SU-DHL-6 (cell line): ENCODE measurements around the gene OR5H6.

Experiments used
- H2AFZ ChIP-seq: fragments of 200-600 bp; sonication (generic); 2 replicates; pipeline ENCODE4 v1.6.1; 2014; ENCODE audit warnings: low read depth, mild to moderate bottlenecking, moderate library complexity, mixed read lengths, antibody characterized with exemption, low read length; ENCODE audit not compliant: severe bottlenecking
- H3F3A ChIP-seq: fragments of 200-600 bp; shearing (Covaris generic); 2 replicates; pipeline ENCODE4 v1.6.0; 2016; ENCODE audit warnings: antibody characterized with exemption, mild to moderate bottlenecking; ENCODE audit not compliant: insufficient read depth
- H3K27ac ChIP-seq: fragments of 200-600 bp; sonication (generic); 2 replicates; pipeline ENCODE4 v1.5.1; 2016; ENCODE audit warnings: low read depth, mild to moderate bottlenecking, low read length, moderate library complexity, mixed read lengths
- H3K27me3 ChIP-seq: fragments of 200-600 bp; sonication (generic), shearing (Covaris generic); 2 replicates; pipeline ENCODE4 v1.6.0; 2014; ENCODE audit warnings: mild to moderate bottlenecking, low read length
- H3K36me3 ChIP-seq: fragments of 200-600 bp; sonication (generic); 2 replicates; pipeline ENCODE4 v1.6.1; 2014; ENCODE audit warnings: mild to moderate bottlenecking, low read length, mixed read lengths
- H3K4me2 ChIP-seq: fragments of 300-600, 200-600 bp; shearing (Covaris generic), sonication (generic); 2 replicates; pipeline ENCODE4 v1.6.0; 2014; ENCODE audit warnings: low read length, low read depth, mild to moderate bottlenecking; ENCODE audit not compliant: poor library complexity, severe bottlenecking
- H3K4me3 ChIP-seq: fragments of 200-600 bp; sonication (generic); 2 replicates; pipeline ENCODE4 v1.5.1; 2014; ENCODE audit warnings: antibody characterized with exemption, low read length, mild to moderate bottlenecking, mixed read lengths; ENCODE audit not compliant: insufficient read depth, poor library complexity, severe bottlenecking
- H3K79me2 ChIP-seq: fragments of 200-600 bp; sonication (generic); 2 replicates; pipeline ENCODE4 v1.6.1; 2014; ENCODE audit warnings: mild to moderate bottlenecking, low read length, moderate library complexity; ENCODE audit not compliant: insufficient read depth
- H3K9ac ChIP-seq: fragments of 200-600 bp; sonication (generic); 2 replicates; pipeline ENCODE4 v1.7.0; 2014; ENCODE audit warnings: mild to moderate bottlenecking, low read length
- H3K9me2 ChIP-seq: fragments of 200-600 bp; sonication (generic); replicated peaks from 2 replicates; pipeline ENCODE4 v1.6.1; 2014; ENCODE audit warnings: low read length; ENCODE audit not compliant: insufficient read depth
- H3K9me3 ChIP-seq: fragments of 200-600 bp; sonication (generic); 2 replicates; pipeline ENCODE4 v1.6.1; 2014; ENCODE audit warnings: low read length, mixed read lengths; ENCODE audit not compliant: insufficient read depth
- H4K20me1 ChIP-seq: fragments of 200-600 bp; sonication (generic); 2 replicates; pipeline ENCODE4 v1.6.1; 2014; ENCODE audit warnings: low read depth, mild to moderate bottlenecking, antibody characterized with exemption, low read length, moderate library complexity, mixed read lengths
- EZH2phosphoT487 ChIP-seq: fragments of 200-600 bp; sonication (generic), shearing (Covaris generic); conservative IDR thresholded peaks from 2 replicates; pipeline ENCODE4 v1.6.1; 2018; ENCODE audit warnings: mild to moderate bottlenecking, antibody characterized with exemption, low read length, moderate library complexity, mixed read lengths
- TF ChIP-seq, protein P1 (sequence below): fragments of 200-600 bp; sonication (generic); IDR thresholded peaks from one replicate; pipeline ENCODE4 v1.5.1; 2017; ENCODE audit warnings: antibody characterized with exemption, mild to moderate bottlenecking, low read length, moderate library complexity; ENCODE audit not compliant: insufficient read depth, poor library complexity, severe bottlenecking

OR5H6 gene

DNA sequence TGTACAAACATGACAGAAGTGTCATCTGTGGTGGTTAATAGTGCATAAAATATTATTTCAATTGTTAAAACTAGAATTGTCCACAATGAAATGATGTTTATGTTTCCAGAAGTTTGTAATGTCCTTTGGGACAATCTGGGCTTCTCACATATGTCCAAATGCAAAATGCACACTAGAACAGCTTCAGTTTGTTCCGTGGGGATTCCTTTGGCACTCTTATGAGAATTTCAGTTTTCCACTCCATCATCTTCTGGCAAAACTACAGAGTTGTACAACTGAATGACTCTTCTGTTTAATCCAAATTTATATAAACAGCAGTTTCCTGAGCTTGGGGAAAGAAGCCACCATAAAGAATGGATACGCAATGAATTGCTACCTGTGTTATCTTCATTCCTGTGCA is 2.0 kb upstream of the OR5H6 start:
- Histone ChIP-seq H3K4me3 (no peak overlapping the region), H2AFZ (no peak overlapping the region), H3K79me2 (no peaks in the 10 kb centered on the region), H3K36me3 (no peaks in the 10 kb centered on the region), H3K9me3 (no peaks in the 10 kb centered on the region), H3K9me2 (no peaks in the 10 kb centered on the region), H3K27ac (no peak overlapping the region), H3K9ac (no peak overlapping the region), H3K27me3 (no peaks in the 10 kb centered on the region), H3K4me2 (no peak overlapping the region), H3F3A (no peaks in the 10 kb centered on the region), H4K20me1 (no peaks in the 10 kb centered on the region)
- TF ChIP-seq EZH2phosphoT487 = no peak
- TF ChIP-seq, protein P1, sequence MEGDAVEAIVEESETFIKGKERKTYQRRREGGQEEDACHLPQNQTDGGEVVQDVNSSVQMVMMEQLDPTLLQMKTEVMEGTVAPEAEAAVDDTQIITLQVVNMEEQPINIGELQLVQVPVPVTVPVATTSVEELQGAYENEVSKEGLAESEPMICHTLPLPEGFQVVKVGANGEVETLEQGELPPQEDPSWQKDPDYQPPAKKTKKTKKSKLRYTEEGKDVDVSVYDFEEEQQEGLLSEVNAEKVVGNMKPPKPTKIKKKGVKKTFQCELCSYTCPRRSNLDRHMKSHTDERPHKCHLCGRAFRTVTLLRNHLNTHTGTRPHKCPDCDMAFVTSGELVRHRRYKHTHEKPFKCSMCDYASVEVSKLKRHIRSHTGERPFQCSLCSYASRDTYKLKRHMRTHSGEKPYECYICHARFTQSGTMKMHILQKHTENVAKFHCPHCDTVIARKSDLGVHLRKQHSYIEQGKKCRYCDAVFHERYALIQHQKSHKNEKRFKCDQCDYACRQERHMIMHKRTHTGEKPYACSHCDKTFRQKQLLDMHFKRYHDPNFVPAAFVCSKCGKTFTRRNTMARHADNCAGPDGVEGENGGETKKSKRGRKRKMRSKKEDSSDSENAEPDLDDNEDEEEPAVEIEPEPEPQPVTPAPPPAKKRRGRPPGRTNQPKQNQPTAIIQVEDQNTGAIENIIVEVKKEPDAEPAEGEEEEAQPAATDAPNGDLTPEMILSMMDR = no peak

DNA sequence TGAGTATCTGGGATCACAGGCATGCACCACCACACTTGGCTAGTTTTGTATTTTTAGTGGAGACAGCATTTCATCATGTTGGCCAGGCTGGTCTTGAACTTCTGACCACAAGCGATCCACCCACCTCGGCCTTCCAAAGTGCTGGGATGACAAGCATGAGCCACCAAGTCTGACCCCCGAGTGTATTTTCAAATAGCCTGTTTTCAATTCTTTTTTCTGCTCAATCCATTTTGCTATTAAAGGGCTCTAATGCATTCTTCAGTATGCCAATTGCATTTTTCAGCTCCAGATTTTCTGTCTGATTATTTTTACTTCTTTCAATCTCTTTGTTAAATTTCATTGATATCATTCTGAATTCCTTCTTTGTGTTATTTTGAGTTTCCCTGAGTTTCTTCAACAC is 5.8 kb downstream of the OR5H6 start:
- H4K20me1 ChIP-seq = no peaks in the 10 kb centered on the region
- H3K9me3 ChIP-seq = no peaks in the 10 kb centered on the region
- H3K27me3 ChIP-seq = no peaks in the 10 kb centered on the region
- no peaks in the 10 kb centered on the region for H3K9me2 ChIP-seq
- H3K36me3 ChIP-seq = no peaks in the 10 kb centered on the region
- H3K4me3 ChIP-seq = no peak overlapping the region
- H3K9ac ChIP-seq = no peak overlapping the region
- H3F3A ChIP-seq = no peaks in the 10 kb centered on the region
- no peak overlapping the region for H2AFZ ChIP-seq
- H3K27ac ChIP-seq = no peak overlapping the region
- no peak for TF ChIP-seq EZH2phosphoT487
- TF ChIP-seq, protein P1 = no peak
- no peak overlapping the region for H3K4me2 ChIP-seq
- H3K79me2 ChIP-seq = no peaks in the 10 kb centered on the region

DNA sequence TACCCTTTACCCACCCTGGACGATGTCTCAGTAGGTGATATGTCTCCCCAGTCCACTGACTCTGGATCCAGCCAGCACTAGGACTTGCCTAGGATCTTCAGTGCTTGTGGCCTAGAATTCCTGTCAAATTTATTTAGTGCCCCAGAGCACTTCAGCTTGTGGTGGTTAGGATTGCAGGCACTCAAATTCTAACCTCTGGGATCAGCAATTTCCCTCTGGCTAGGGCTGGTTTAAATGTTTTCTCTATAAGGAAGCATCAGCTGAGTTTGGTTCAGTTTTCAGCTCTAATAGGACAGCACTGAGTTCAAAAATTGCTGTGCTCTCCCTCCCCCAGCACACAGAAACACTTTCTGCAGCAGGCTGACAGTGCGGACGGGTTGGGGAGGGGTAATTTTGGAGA is 8.1 kb downstream of the OR5H6 start:
- H4K20me1 ChIP-seq = no peaks in the 10 kb centered on the region
- no peaks in the 10 kb centered on the region for H3K9me3 ChIP-seq
- TF ChIP-seq EZH2phosphoT487 = no peak
- TF ChIP-seq, protein P1 = no peak
- H3K36me3 ChIP-seq = no peaks in the 10 kb centered on the region
- no peaks in the 10 kb centered on the region for H3K9me2 ChIP-seq
- no peak overlapping the region for H3K4me3 ChIP-seq
- H3K27ac ChIP-seq = no peak overlapping the region
- no peak overlapping the region for H2AFZ ChIP-seq
- H3K9ac ChIP-seq = no peak overlapping the region
- no peaks in the 10 kb centered on the region for H3F3A ChIP-seq
- H3K27me3 ChIP-seq = no peaks in the 10 kb centered on the region
- H3K4me2 ChIP-seq = no peak overlapping the region
- H3K79me2 ChIP-seq = no peaks in the 10 kb centered on the region
